Left renal pelvis (tissue), 4 donors: ENCODE measurements around the gene CTNNA2. TPM values are rescaled to one million over a fixed set of nuclear protein-coding genes. Genes with fewer than 3 reads are reported as not detected.

Source experiments
- DNase-seq, 4 donors: peaks; one replicate each; pipeline ENCODE4 v3.0.0-alpha.2; 2013; ENCODE audit warnings: low read depth in 4 of 4, low spot score in 3 of 4
- polyA plus RNA-seq, 4 donors: library from polyadenylated mRNA; unstranded; fragments of 120-200 nt; gene quantifications; one replicate each; pipeline ENCODE4 v1.2.1, GENCODE V29; 2013; ENCODE audit not compliant: insufficient read length in 4 of 4

CTNNA2 gene
- polyA plus RNA-seq, 4 donors = 3.4 to 23.1 (median 5.3) TPM

GRCh38 chr2:79846878-79847277, 334.0 kb downstream of the CTNNA2 start:
- DNase-seq = no peak

GRCh38 chr2:79849241-79849640, 336.4 kb downstream of the CTNNA2 start:
- DNase-seq = no peak

DNA sequence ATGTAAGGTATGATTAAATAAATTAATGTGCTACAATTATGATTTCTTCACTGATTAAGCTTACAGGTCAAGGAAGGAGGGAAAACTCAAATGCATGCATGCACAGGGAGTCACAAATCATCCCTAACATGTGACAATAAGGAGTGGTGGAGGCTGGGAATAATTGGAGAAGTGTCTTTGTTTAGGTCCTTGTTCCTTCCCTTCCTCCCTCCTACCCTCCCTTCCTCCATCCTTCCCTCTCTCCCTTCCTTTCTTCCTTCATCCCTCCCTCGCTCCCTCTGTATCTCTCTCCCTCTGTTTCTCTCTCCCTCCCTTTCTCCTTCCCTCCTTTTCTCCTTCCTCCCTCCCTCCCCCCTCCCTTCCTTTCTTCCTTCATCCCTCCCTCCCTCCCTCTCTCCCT, 337.1 kb downstream of the CTNNA2 start:
- DNase-seq = no peak

GRCh38 chr2:79850912-79851311, 338.1 kb downstream of the CTNNA2 start:
- no peak for DNase-seq

- DNase-seq = no peak
Observed at GRCh38 chr2:79855264-79856006, 342.6 kb downstream of the CTNNA2 start.

- no peak for DNase-seq
Observed at GRCh38 chr2:79857888-79858287, 345.0 kb downstream of the CTNNA2 start.

GRCh38 chr2:79860228-79861058, 347.6 kb downstream of the CTNNA2 start:
- DNase-seq = no peak

DNA sequence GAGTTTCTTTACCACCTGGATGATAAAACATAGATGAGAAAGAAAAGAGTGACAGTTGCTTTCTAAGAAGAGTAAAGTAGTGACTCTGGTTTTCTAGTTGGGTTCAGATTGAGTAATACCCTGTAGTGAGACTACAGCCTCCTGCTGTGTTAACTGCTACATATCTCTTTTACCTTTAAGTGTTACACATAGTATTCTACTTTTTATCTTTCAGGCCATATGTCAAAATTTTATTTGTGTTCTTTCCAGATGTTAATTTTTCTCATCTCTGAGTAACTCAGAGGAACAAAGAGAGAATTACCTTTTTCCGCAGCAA, 348.2 kb downstream of the CTNNA2 start:
- DNase-seq = no peak

- no peak for DNase-seq
Observed at GRCh38 chr2:79862756-79863155, 349.9 kb downstream of the CTNNA2 start.

DNA sequence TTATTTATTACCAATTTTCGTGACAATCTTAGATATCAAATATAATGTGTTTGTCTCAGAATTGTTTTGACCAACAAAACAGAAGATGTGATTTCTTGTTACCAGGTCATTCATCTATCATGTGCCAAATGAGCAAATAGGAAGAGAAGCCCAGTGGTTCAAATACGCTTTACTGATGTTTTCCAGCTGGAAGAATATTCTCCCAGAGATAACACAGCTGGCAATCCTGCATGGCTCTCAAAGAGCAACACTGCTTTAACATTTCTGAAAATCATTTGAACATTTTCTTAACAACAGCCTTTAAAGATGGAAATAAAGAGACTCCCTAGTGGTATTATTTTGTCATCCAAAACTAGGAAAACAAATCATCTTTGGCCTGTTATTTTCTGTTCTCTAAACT, 359.8 kb downstream of the CTNNA2 start:
- no peak for DNase-seq

- no peak for DNase-seq
Observed at GRCh38 chr2:79874015-79874414, 361.2 kb downstream of the CTNNA2 start.

DNA sequence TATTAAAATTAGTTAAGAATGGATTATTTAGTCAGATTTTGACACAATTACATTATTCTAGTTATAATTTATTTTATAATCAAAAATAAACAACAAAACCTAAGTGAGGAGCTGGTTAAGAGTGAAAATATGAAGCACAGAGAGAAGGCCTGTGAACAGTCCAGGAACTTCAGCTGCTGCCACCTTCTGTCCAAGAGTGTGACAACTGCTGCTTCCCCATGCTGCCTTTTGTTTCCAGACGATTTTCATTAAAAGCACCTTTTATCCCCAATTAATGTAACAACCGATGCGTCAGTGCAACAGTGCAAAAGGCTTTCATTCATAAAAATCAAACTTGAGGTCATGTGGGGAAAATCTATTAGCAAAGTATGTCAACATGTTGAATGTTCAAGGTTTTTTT, 363.6 kb downstream of the CTNNA2 start:
- no peak for DNase-seq

DNA sequence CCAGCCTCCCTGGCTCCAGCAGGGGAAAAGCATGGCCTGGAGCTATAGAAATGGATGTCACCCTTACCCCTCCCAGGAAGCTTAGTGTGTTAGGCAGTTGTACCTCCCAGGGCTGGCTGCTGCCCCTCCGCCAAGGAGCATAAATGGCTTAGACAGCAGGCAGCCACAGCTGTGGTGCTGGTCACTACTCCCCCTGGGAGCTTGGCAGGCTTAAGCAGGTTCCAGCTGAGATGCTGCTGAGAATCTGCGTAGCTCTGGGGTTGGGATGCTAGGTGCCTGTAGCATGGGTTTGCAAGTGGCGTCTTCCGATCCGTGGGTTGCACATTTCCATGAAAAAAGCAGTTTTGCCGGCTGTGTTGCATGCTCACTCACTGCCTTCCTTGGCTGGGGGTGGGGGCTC, 369.7 kb downstream of the CTNNA2 start:
- DNase-seq = no peak

DNA sequence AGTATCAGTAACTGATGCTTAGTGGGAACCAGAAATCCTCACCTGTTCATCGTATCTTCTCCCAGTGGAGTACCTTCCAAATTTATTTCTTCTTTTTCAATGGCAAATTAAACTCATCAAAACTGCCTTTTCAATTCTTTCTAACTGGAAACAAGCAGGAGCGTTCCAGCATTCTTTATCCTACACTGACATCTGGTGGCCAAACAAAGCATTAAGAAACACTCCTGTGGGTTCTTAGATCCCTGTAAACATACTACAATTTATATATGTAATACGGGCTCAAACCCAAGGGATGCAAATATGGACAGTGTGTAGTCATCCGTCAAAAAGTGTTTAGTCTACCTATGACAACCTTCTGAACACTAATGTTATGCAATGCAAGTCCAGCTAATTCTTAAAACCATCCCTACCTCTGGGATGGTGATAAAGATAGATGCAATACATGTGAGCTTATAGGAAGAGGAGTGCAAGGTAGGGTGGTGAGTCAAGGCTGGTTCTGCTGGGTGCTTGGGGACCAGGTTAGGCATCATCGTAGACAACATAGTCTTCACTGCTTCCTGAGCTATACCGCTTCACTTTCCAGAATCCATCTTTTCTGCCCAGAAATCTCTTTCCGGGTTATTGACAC, 375.0 kb downstream of the CTNNA2 start:
- peak in 3 of 4 donors; percentile 35 to 45 (median 42) for DNase-seq

DNA sequence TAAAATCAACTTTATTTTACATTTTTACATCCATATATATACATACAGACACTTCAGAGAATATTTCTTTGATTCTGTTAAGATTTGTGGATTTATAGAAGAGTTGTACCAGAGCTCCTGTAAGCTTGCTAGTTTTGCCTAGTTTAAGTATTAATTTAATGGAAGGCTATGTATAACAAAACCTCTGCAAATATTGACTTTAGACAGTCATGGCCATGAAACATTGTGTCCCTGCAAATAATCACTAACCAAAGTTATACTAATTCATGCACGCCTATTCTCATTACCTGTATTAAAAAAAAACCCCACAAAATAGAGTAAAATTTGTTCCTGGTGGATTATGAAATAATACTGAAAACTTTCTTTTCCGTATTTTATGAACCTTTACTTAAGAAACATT, 379.3 kb downstream of the CTNNA2 start:
- no peak for DNase-seq

- DNase-seq = no peak
Observed at GRCh38 chr2:79899196-79899595, 386.3 kb downstream of the CTNNA2 start.

DNA sequence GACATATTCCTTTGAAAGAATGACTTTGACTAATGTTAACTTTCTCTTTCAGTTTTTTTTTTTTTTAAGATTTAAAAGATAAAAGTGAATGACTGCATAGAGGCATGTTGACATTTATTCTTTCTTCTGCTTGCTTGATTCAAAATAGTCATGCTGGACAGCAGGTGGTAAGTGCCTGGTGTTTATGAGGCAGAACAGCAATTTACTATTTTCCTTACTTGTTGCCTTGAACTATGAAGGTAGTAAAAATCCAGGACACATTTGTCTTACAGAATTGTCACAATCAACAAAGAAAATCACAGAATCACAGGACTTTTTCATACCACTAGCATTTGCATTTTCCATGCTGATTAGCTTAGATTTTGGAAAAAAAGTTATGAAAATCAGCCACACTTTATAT, 388.3 kb downstream of the CTNNA2 start:
- DNase-seq = peak in 1 of 4 donors; percentile 21

DNA sequence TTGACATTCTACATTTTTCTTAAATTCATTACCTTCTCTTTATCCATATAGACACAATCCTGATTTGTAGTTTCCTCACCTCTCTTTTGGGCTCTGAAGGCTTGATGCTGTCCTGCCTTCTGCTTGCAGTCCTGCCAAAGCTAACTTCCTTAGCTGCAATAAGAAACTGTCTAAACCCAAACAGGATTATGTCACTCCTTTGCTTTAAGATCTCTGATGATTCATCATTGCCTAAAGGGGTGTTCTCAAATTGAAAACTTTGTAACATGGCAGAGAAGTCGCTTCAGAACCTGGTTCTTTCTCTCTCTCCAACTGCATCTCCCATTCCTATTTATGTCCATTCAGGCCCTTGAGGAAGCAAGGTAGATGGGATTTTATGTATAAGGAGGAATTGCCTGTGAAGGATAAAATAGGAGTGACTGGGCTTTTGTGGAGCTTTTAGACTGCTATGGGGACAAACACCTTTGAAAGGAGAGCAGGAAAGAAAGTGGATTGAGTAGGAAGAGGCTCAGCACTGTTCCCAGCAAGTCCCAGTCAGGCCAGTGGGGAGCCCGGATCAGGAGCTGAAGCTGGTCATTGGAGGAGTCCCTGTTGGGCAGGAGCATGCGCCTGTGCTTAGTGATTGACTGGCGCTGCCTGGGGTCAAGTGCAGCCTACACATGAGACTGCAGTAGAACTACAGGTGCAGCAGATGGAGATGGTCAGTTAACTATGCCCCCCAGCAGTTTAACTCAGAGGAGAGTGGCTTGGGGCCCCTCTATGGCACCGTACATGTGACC, 390.6 kb downstream of the CTNNA2 start:
- DNase-seq = no peak

DNA sequence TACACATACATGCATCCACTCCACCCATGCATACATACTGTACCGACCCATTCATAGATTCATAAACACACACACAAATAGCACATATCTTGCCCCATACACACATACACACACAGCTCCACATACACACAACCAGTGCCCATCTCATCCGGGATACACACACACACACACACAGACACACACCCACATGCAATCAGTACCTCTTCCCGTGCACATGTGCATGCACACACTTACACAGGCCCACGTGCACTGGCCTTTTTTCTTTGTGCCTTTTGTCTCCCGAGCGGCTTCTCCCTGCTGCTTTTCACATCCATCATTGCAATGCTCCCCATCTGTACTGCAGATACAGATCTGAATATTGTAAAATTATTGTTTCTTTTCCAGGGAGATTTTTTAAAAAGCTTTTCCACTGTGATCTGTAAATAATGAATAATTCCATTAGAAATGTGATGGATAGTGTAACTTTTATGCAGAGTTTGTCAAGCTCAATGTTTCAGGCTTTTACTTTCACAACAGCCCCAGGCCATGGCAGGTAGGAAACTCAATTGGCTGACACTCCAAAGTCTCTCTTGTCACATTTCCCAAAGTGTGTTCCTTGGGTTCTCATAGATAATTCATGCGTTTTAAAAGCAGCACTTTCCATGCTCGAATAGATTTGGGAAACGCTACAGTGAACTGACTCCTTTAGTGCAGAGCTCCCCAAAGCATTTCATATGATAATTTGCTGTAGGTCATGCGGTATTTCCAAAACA, 393.5 kb downstream of the CTNNA2 start:
- DNase-seq = no peak

GRCh38 chr2:79909521-79909920, 396.7 kb downstream of the CTNNA2 start:
- no peak for DNase-seq
